BLaER1 (cell line): ENCODE data around the gene SGMS1.

Experiments
- H3K27ac ChIP-seq: shearing (Covaris generic); formaldehyde crosslinking; 2 replicates; pipeline ENCODE4 v1.8.1; 2022
- H3K27me3 ChIP-seq: shearing (Covaris generic); formaldehyde crosslinking; 2 replicates; pipeline ENCODE4 v1.8.1; 2022
- H3K36me3 ChIP-seq: shearing (Covaris generic); formaldehyde crosslinking; 2 replicates; pipeline ENCODE4 v1.8.1; 2022
- H3K4me1 ChIP-seq: shearing (Covaris generic); formaldehyde crosslinking; 2 replicates; pipeline ENCODE4 v1.8.1; 2022
- H3K4me2 ChIP-seq: shearing (Covaris generic); formaldehyde crosslinking; 2 replicates; pipeline ENCODE4 v1.8.1; 2022
- H3K4me3 ChIP-seq: shearing (Covaris generic); formaldehyde crosslinking; 2 replicates; pipeline ENCODE4 v1.8.1; 2022
- H3K9ac ChIP-seq: shearing (Covaris generic); formaldehyde crosslinking; 2 replicates; pipeline ENCODE4 v1.8.1; 2022
- H3K9me3 ChIP-seq: shearing (Covaris generic); formaldehyde crosslinking; 2 replicates; pipeline ENCODE4 v1.8.1; 2022
- H4K20me1 ChIP-seq: shearing (Covaris generic); formaldehyde crosslinking; 2 replicates; pipeline ENCODE4 v1.8.1; 2022
- Cebpa-rat ChIP-seq: shearing (Covaris generic); IDR thresholded peaks from 2 replicates; pipeline ENCODE4 v1.8.1; 2022

The SGMS1 gene

GRCh38 chr10:50533296-50533695, 90.5 kb downstream of the SGMS1 start:
- Histone ChIP-seq H3K4me3 (no peak overlapping the region), H3K4me2 (no peak overlapping the region)
- TF ChIP-seq Cebpa-rat: no peak

GRCh38 chr10:50531388-50532077, 92.2 kb downstream of the SGMS1 start:
- H3K9ac ChIP-seq: no peak overlapping the region
- H3K4me2 ChIP-seq: no peak overlapping the region
- H3K4me3 ChIP-seq: no peak overlapping the region
- no peaks in the 10 kb centered on the region for H3K27me3 ChIP-seq
- H3K36me3 ChIP-seq: no peaks in the 10 kb centered on the region
- H4K20me1 ChIP-seq: no peaks in the 10 kb centered on the region
- H3K27ac ChIP-seq: no peak overlapping the region
- TF ChIP-seq Cebpa-rat: no peak
- H3K4me1 ChIP-seq: no peaks in the 10 kb centered on the region
- H3K9me3 ChIP-seq: no peaks in the 10 kb centered on the region

More at GRCh38 chr10:50533296-50533695, 90.5 kb downstream of the SGMS1 start:
- Histone ChIP-seq H3K36me3 (no peaks in the 10 kb centered on the region), H4K20me1 (no peaks in the 10 kb centered on the region), H3K27me3 (no peaks in the 10 kb centered on the region), H3K9ac (no peak overlapping the region), H3K9me3 (no peaks in the 10 kb centered on the region), H3K27ac (no peak overlapping the region), H3K4me1 (no peaks in the 10 kb centered on the region)

GRCh38 chr10:50529660-50530059, 94.1 kb downstream of the SGMS1 start:
- Histone ChIP-seq H3K4me3 (no peak overlapping the region), H3K9me3 (no peaks in the 10 kb centered on the region), H4K20me1 (no peaks in the 10 kb centered on the region), H3K4me2 (no peak overlapping the region), H3K9ac (no peak overlapping the region), H3K4me1 (no peaks in the 10 kb centered on the region), H3K27me3 (no peaks in the 10 kb centered on the region), H3K27ac (no peak overlapping the region), H3K36me3 (no peaks in the 10 kb centered on the region)
- no peak for TF ChIP-seq Cebpa-rat

- Histone ChIP-seq H3K4me2 (no peak overlapping the region), H3K9me3 (no peaks in the 10 kb centered on the region), H4K20me1 (no peaks in the 10 kb centered on the region), H3K4me3 (no peak overlapping the region), H3K27ac (no peak overlapping the region), H3K4me1 (no peaks in the 10 kb centered on the region), H3K9ac (no peak overlapping the region), H3K27me3 (no peaks in the 10 kb centered on the region), H3K36me3 (no peaks in the 10 kb centered on the region)
- no peak for TF ChIP-seq Cebpa-rat
These were observed 95.5 kb downstream of the SGMS1 start for GRCh38 chr10:50528206-50528605.

GRCh38 chr10:50527442-50528043, 96.2 kb downstream of the SGMS1 start:
- Histone ChIP-seq H3K27ac (no peak overlapping the region), H3K4me2 (no peak overlapping the region)

GRCh38 chr10:50526185-50526584, 97.6 kb downstream of the SGMS1 start:
- Histone ChIP-seq H3K27ac (no peak overlapping the region), H3K27me3 (no peaks in the 10 kb centered on the region), H3K9me3 (no peaks in the 10 kb centered on the region), H3K4me2 (no peak overlapping the region), H3K4me3 (no peak overlapping the region), H3K36me3 (no peaks in the 10 kb centered on the region), H3K9ac (no peak overlapping the region), H4K20me1 (no peaks in the 10 kb centered on the region), H3K4me1 (no peaks in the 10 kb centered on the region)
- TF ChIP-seq Cebpa-rat: no peak

More at GRCh38 chr10:50527442-50528043, 96.2 kb downstream of the SGMS1 start:
- H3K36me3 ChIP-seq: no peaks in the 10 kb centered on the region
- H3K4me1 ChIP-seq: no peaks in the 10 kb centered on the region
- H4K20me1 ChIP-seq: no peaks in the 10 kb centered on the region
- H3K9ac ChIP-seq: no peak overlapping the region
- no peak for TF ChIP-seq Cebpa-rat
- H3K9me3 ChIP-seq: no peaks in the 10 kb centered on the region
- no peaks in the 10 kb centered on the region for H3K27me3 ChIP-seq
- H3K4me3 ChIP-seq: no peak overlapping the region

GRCh38 chr10:50523357-50523756, 100.4 kb downstream of the SGMS1 start:
- Histone ChIP-seq H3K9ac (no peak overlapping the region), H3K36me3 (no peaks in the 10 kb centered on the region), H4K20me1 (no peaks in the 10 kb centered on the region), H3K9me3 (no peaks in the 10 kb centered on the region), H3K4me2 (no peak overlapping the region), H3K4me3 (no peak overlapping the region), H3K27ac (no peak overlapping the region), H3K4me1 (no peaks in the 10 kb centered on the region), H3K27me3 (no peaks in the 10 kb centered on the region)
- no peak for TF ChIP-seq Cebpa-rat

GRCh38 chr10:50522908-50523307, 100.8 kb downstream of the SGMS1 start:
- no peaks in the 10 kb centered on the region for H3K27me3 ChIP-seq
- no peak overlapping the region for H3K4me2 ChIP-seq
- no peak overlapping the region for H3K9ac ChIP-seq
- H3K4me1 ChIP-seq: no peaks in the 10 kb centered on the region
- no peaks in the 10 kb centered on the region for H3K36me3 ChIP-seq
- H3K27ac ChIP-seq: no peak overlapping the region
- no peaks in the 10 kb centered on the region for H4K20me1 ChIP-seq
- no peak for TF ChIP-seq Cebpa-rat
- H3K9me3 ChIP-seq: no peaks in the 10 kb centered on the region
- no peak overlapping the region for H3K4me3 ChIP-seq

GRCh38 chr10:50520115-50520514, 103.6 kb downstream of the SGMS1 start:
- H3K4me2 ChIP-seq: no peak overlapping the region
- H3K36me3 ChIP-seq: no peaks in the 10 kb centered on the region
- no peaks in the 10 kb centered on the region for H3K27me3 ChIP-seq
- no peak overlapping the region for H3K9ac ChIP-seq
- no peaks in the 10 kb centered on the region for H3K9me3 ChIP-seq
- H3K4me1 ChIP-seq: no peaks in the 10 kb centered on the region
- no peaks in the 10 kb centered on the region for H4K20me1 ChIP-seq
- H3K27ac ChIP-seq: no peak overlapping the region
- TF ChIP-seq Cebpa-rat: no peak
- no peak overlapping the region for H3K4me3 ChIP-seq

GRCh38 chr10:50517626-50518025, 106.1 kb downstream of the SGMS1 start:
- no peaks in the 10 kb centered on the region for H3K36me3 ChIP-seq
- H3K9me3 ChIP-seq: no peaks in the 10 kb centered on the region
- no peaks in the 10 kb centered on the region for H3K4me1 ChIP-seq
- no peak overlapping the region for H3K9ac ChIP-seq
- H3K4me2 ChIP-seq: no peak overlapping the region
- no peak for TF ChIP-seq Cebpa-rat
- no peak overlapping the region for H3K27ac ChIP-seq
- H3K27me3 ChIP-seq: no peaks in the 10 kb centered on the region
- H3K4me3 ChIP-seq: no peak overlapping the region
- H4K20me1 ChIP-seq: no peaks in the 10 kb centered on the region

- TF ChIP-seq Cebpa-rat: no peak
- Histone ChIP-seq H3K27me3 (no peaks in the 10 kb centered on the region), H3K4me1 (peaks cover 3% of the 10 kb centered on the region; the same call in 1 of the 2 replicates), H3K36me3 (no peaks in the 10 kb centered on the region; the same call in 1 of the 2 replicates), H3K4me3 (no peak overlapping the region), H3K9me3 (no peaks in the 10 kb centered on the region), H3K4me2 (no peak overlapping the region), H3K27ac (no peak overlapping the region), H3K9ac (no peak overlapping the region), H4K20me1 (no peaks in the 10 kb centered on the region)
These were observed 107.6 kb downstream of the SGMS1 start for GRCh38 chr10:50516171-50516570.
